MCF 10A (cell line): ENCODE results near the gene PINLYP. TPM values are rescaled to one million over a fixed set of nuclear protein-coding genes. Genes with fewer than 3 reads are reported as not detected.

Source experiments
- BruUV-seq: library from RNA; stranded (reverse); fragments of 400-500 nt; replicated peaks from 2 replicates; lab custom pipeline; 2021; lab: Mats Ljungman, UMichigan
- CTCF ChIA-PET: fragments of 300-600 bp; sonication (Branson Sonifier 250); formaldehyde crosslinking; extraction: SDS; loops from one replicate; lab custom pipeline; 2021; ENCODE audit warnings: antibody characterized with exemption, inconsistent platforms; lab: Yijun Ruan, JAX
- POLR2A ChIA-PET: fragments of 300-600, 350-650 bp; sonication (Branson Sonifier 250); formaldehyde crosslinking; extraction: SDS; loops from one replicate; lab custom pipeline; 2020; ENCODE audit warnings: antibody characterized with exemption, inconsistent platforms; lab: Yijun Ruan, JAX
- DNase-seq: peaks from one replicate; pipeline ENCODE4 v3.0.0-alpha.2; 2018; ENCODE audit not compliant: unreplicated experiment
- H3K27ac Mint-ChIP-seq: one replicate; pipeline ENCODE4 v1.8.0; 2022; ENCODE audit warnings: mild to moderate bottlenecking, low read depth, mixed read lengths; ENCODE audit not compliant: unreplicated experiment
- H3K27me3 Mint-ChIP-seq: one replicate; pipeline ENCODE4 v1.8.0; 2022; ENCODE audit warnings: mixed read lengths; ENCODE audit not compliant: insufficient read depth, unreplicated experiment
- H3K36me3 Mint-ChIP-seq: one replicate; pipeline ENCODE4 v1.8.0; 2022; ENCODE audit warnings: mild to moderate bottlenecking, moderate library complexity, mixed read lengths; ENCODE audit not compliant: insufficient read depth, unreplicated experiment
- H3K4me1 Mint-ChIP-seq: one replicate; pipeline ENCODE4 v1.8.0; 2022; ENCODE audit warnings: mixed read lengths; ENCODE audit not compliant: insufficient read depth, unreplicated experiment
- H3K4me3 Mint-ChIP-seq: one replicate; pipeline ENCODE4 v1.8.0; 2022; ENCODE audit warnings: mild to moderate bottlenecking, moderate library complexity, mixed read lengths; ENCODE audit not compliant: unreplicated experiment
- H3K9me3 Mint-ChIP-seq: one replicate; pipeline ENCODE4 v1.8.0; 2022; ENCODE audit warnings: mixed read lengths; ENCODE audit not compliant: unreplicated experiment
- CTCF ChIP-seq: fragments of 200-600 bp; IDR thresholded peaks from one replicate; pipeline ENCODE4 v1.8.0; 2022; ENCODE audit warnings: antibody characterized with exemption, mild to moderate bottlenecking; ENCODE audit not compliant: unreplicated experiment
- intact Hi-C: fragments of 100-400 bp; cut with micrococcal nuclease; formaldehyde crosslinking; loops from 2 replicates; pipeline ENCODE4 v1.14.1; 2022
- total RNA-seq: library from RNA; stranded (reverse); gene quantifications from 2 replicates; pipeline ENCODE4 v1.2.3, GENCODE V29; 2022

The PINLYP gene
- total RNA-seq, 1 experiment from 2014 or later = not detected

- no peak overlapping the region for H3K27ac Mint-ChIP-seq
- no peak for DNase-seq
- CTCF ChIA-PET = interaction anchor here (0.5 to 2.4 kb wide), 7 partner anchors 12 to 109 kb away, joined by 3 to 9 read pairs (median 5); no protein-coding TSS in a partner anchor
- no peaks in the 10 kb centered on the region for H3K4me1 Mint-ChIP-seq
- no peaks in the 10 kb centered on the region for H3K27me3 Mint-ChIP-seq
- POLR2A ChIA-PET = interaction anchor here (0.5 to 2.1 kb wide), 3 partner anchors 18 to 70 kb away, joined by 3 to 7 read pairs (median 5); partner anchors contain the start of gene ZNF575
- intact Hi-C loops = no loop called here
- peaks cover 44% of the 10 kb centered on the region for H3K36me3 Mint-ChIP-seq
- H3K9me3 Mint-ChIP-seq = no peaks in the 10 kb centered on the region
- TF ChIP-seq CTCF = no peak
- BruUV-seq = no TSS peak
- H3K4me3 Mint-ChIP-seq = no peak overlapping the region
Measured at GRCh38 chr19:43553656-43554055, 21.9 kb upstream of the PINLYP start.

GRCh38 chr19:43554317-43554895, 21.2 kb upstream of the PINLYP start:
- H3K4me3 Mint-ChIP-seq = no peak overlapping the region
- CTCF ChIA-PET = interaction anchor here (0.5 to 2.8 kb wide), 27 partner anchors 8 to 226 kb away, joined by 3 to 19 read pairs (median 5); partner anchors contain the start of genes IRGQ, KCNN4 and ZNF576
- no peak overlapping the region for H3K27ac Mint-ChIP-seq

GRCh38 chr19:43555185-43555770, 20.3 kb upstream of the PINLYP start:
- ChIA-PET CTCF (interaction anchor here (0.6 to 2.8 kb wide), 30 partner anchors 9 to 225 kb away, joined by 3 to 19 read pairs (median 4); partner anchors contain the start of genes IRGQ, KCNN4 and ZNF576), POLR2A (interaction anchor here (0.5 to 1.6 kb wide), 6 partner anchors 19 to 223 kb away, joined by 3 to 6 read pairs (median 3); partner anchors contain the start of genes IRGQ, ZNF575 and ZNF576)
- peak; percentile 81 for DNase-seq
- Mint-ChIP-seq H3K27ac (no peak overlapping the region), H3K4me1 (no peaks in the 10 kb centered on the region), H3K36me3 (peaks cover 50% of the 10 kb centered on the region), H3K9me3 (no peaks in the 10 kb centered on the region), H3K27me3 (no peaks in the 10 kb centered on the region), H3K4me3 (no peak overlapping the region)
- no TSS peak for BruUV-seq
- peak; percentile 76 for TF ChIP-seq CTCF
- intact Hi-C loops = loop anchor here (1.0 kb wide), 1 partner anchor 97 kb away; no protein-coding TSS in a partner anchor

More at GRCh38 chr19:43554317-43554895, 21.2 kb upstream of the PINLYP start:
- Mint-ChIP-seq H3K27me3 (no peaks in the 10 kb centered on the region), H3K4me1 (no peaks in the 10 kb centered on the region), H3K9me3 (no peaks in the 10 kb centered on the region), H3K36me3 (peaks cover 50% of the 10 kb centered on the region)
- intact Hi-C loops = no loop called here
- POLR2A ChIA-PET = interaction anchor here (0.5 to 2.1 kb wide), 5 partner anchors 18 to 107 kb away, joined by 3 to 7 read pairs (median 5); partner anchors contain the start of genes IRGQ, ZNF575 and ZNF576
- no TSS peak for BruUV-seq
- no peak for DNase-seq
- no peak for TF ChIP-seq CTCF

GRCh38 chr19:43560687-43561086, 14.9 kb upstream of the PINLYP start:
- intact Hi-C loops = no loop called here
- no peak for TF ChIP-seq CTCF
- Mint-ChIP-seq H3K4me3 (no peak overlapping the region), H3K27me3 (no peaks in the 10 kb centered on the region), H3K36me3 (peaks cover 44% of the 10 kb centered on the region), H3K4me1 (peaks cover 6% of the 10 kb centered on the region), H3K27ac (no peak overlapping the region), H3K9me3 (no peaks in the 10 kb centered on the region)
- ChIA-PET CTCF (interaction anchor here (0.6 to 0.8 kb wide), 4 partner anchors 10 to 325 kb away, joined by 3 to 6 read pairs (median 5); no protein-coding TSS in a partner anchor), POLR2A (no interaction called here)
- peak; percentile 10 for DNase-seq
- BruUV-seq = no TSS peak
